ENCODE data around the gene PHACTR3. TPM values are rescaled to one million over a fixed set of nuclear protein-coding genes. Genes with fewer than 3 reads are reported as not detected.
A peak's percentile ranks its signal among the peaks of the same experiment; 100 is the strongest.

The PHACTR3 gene
- total RNA-seq, 4 donors from 2014 or later: 5.4 to 15.9 (median 10.0) TPM

GRCh38 chr20:59802018-59802417, 197.7 kb downstream of the PHACTR3 start:
- 89 to 90% methylated on average over 4 of the region's 4 CpGs for WGBS, 2 donors
- TF ChIP-seq POLR2A (IDR thresholded peaks at IDR 0.05) (no peak), CTCF (IDR thresholded peaks at IDR 0.05) (no peak), EP300 (IDR thresholded peaks at IDR 0.05) (no peak)
- Histone ChIP-seq H3K4me1 (peaks cover 0 to 9% (median 0%) of the 10 kb centered on the region in 4 donors), H3K27me3 (no peaks in the 10 kb centered on the region), H3K27ac (no peak overlapping the region), H3K36me3 (no peaks in the 10 kb centered on the region), H3K9me3 (peaks cover 0 to 28% (median 6%) of the 10 kb centered on the region in 4 donors), H3K4me3 (no peak overlapping the region)
- DNase-seq (ENCODE audit: low spot score in 2 of 2): no peak

GRCh38 chr20:59802471-59803221, 198.3 kb downstream of the PHACTR3 start:
- TF ChIP-seq CTCF (IDR thresholded peaks at IDR 0.05) (no peak), EP300 (IDR thresholded peaks at IDR 0.05) (no peak), POLR2A (IDR thresholded peaks at IDR 0.05) (no peak)
- no peak overlapping the region for H3K27ac ChIP-seq
- peaks cover 0 to 22% (median 4%) of the 10 kb centered on the region in 4 donors for H3K9me3 ChIP-seq
- H3K36me3 ChIP-seq: no peaks in the 10 kb centered on the region
- H3K27me3 ChIP-seq: no peaks in the 10 kb centered on the region
- H3K4me1 ChIP-seq: peaks cover 0 to 9% (median 0%) of the 10 kb centered on the region in 4 donors
- peak; percentile 4 to 8 for DNase-seq (ENCODE audit: low spot score in 2 of 2)
- WGBS, 2 donors: 54 to 59% methylated on average over 9 of the region's 9 CpGs
- no peak overlapping the region for H3K4me3 ChIP-seq

- 20 to 32% methylated on average over 5 of the region's 5 CpGs for WGBS, 2 donors
Measured at GRCh38 chr20:59804347-59804746, 200.0 kb downstream of the PHACTR3 start.

GRCh38 chr20:59804871-59805665, 200.7 kb downstream of the PHACTR3 start:
- WGBS, 2 donors: 62 to 64% methylated on average over 9 of the region's 9 CpGs
- H3K4me1 ChIP-seq: peaks cover 0 to 9% (median 0%) of the 10 kb centered on the region in 4 donors
- H3K27me3 ChIP-seq: no peaks in the 10 kb centered on the region
- no peak for TF ChIP-seq POLR2A (IDR thresholded peaks at IDR 0.05)
- no peak for TF ChIP-seq CTCF (IDR thresholded peaks at IDR 0.05)
- TF ChIP-seq EP300 (IDR thresholded peaks at IDR 0.05): no peak
- no peak overlapping the region for H3K4me3 ChIP-seq
- H3K36me3 ChIP-seq: no peaks in the 10 kb centered on the region
- H3K9me3 ChIP-seq: peaks cover 0 to 14% (median 4%) of the 10 kb centered on the region in 4 donors
- no peak overlapping the region for H3K27ac ChIP-seq
- peak in 1 of 2 donors; percentile 3 for DNase-seq (ENCODE audit: low spot score in 2 of 2)

More at GRCh38 chr20:59804347-59804746, 200.0 kb downstream of the PHACTR3 start:
- Histone ChIP-seq H3K27me3 (no peaks in the 10 kb centered on the region), H3K36me3 (no peaks in the 10 kb centered on the region), H3K27ac (no peak overlapping the region), H3K4me1 (peaks cover 0 to 9% (median 0%) of the 10 kb centered on the region in 4 donors), H3K9me3 (peaks cover 0 to 15% (median 4%) of the 10 kb centered on the region in 4 donors), H3K4me3 (no peak overlapping the region)
- peak in 1 of 2 donors; percentile 2 for DNase-seq (ENCODE audit: low spot score in 2 of 2)
- TF ChIP-seq EP300 (IDR thresholded peaks at IDR 0.05): no peak
- no peak for TF ChIP-seq CTCF (IDR thresholded peaks at IDR 0.05)
- no peak for TF ChIP-seq POLR2A (IDR thresholded peaks at IDR 0.05)

All from tibial nerve (tissue), 4 donors.